GM18858 (cell line): ENCODE results near the gene STOML3.
A peak's percentile ranks its signal among the peaks of the same experiment; 100 is the strongest.
"Not testable (repeated sequence)": the region's sequence is repeated elsewhere in the genome, so short reads cannot be mapped to it uniquely, and the experiment has no call there.

Experiments
- ATAC-seq: cut with Tn5 transposase; IDR thresholded peaks from one replicate; pipeline ENCODE4 v1.9.1; 2021; ENCODE audit not compliant: unreplicated experiment

The STOML3 gene

GRCh38 chr13:38990693-38991092 lies at the start of gene STOML3:
Gene STOML3, minus strand, starts transcription at chr13:38990831. Its CDS starts 110 bp downstream, at chr13:38990721.
- no peak for ATAC-seq

- no peak for ATAC-seq
Measured at GRCh38 chr13:39040206-39040605, 49.6 kb upstream of the STOML3 start.

GRCh38 chr13:39039041-39039440 lies 48.4 kb upstream of the STOML3 start:
- ATAC-seq = no peak

- ATAC-seq = peak; percentile 25
Measured at GRCh38 chr13:39038569-39039030, 48.0 kb upstream of the STOML3 start.

GRCh38 chr13:39037880-39038568 lies 47.4 kb upstream of the STOML3 start, which contains the start of the genes NHLRC3 and PROSER1:
Gene NHLRC3, plus strand, starts transcription at chr13:39038456. Its CDS starts 184 bp downstream, at chr13:39038640.
Gene PROSER1, minus strand, starts transcription at chr13:39038089. Its CDS starts 847 bp downstream, at chr13:39037242.
- ATAC-seq = peak; percentile 51

DNA sequence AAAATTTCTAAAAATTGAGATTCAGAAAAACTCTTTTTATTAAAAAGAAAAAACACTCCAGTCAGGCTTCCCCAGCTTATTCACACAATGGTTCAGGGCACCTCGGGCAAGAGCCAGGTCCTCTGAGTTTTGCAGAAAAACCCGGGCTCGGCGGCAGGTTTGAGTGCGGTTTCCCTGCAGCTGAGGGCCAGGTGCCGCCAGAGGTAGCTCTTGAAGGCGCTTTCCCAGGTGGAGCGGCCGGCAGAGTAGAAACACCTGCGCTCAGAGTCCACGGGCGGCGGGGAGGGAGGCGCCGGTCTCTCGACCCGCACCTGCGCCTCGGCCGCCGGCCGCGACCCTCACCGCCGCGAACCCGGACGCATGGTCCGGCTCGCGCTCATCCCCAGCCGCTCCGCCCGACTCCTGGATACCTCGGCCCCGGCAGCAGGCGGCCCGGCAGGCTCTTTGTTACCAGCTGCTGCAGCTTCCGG lies 46.8 kb upstream of the STOML3 start:
- ATAC-seq = no peak

DNA sequence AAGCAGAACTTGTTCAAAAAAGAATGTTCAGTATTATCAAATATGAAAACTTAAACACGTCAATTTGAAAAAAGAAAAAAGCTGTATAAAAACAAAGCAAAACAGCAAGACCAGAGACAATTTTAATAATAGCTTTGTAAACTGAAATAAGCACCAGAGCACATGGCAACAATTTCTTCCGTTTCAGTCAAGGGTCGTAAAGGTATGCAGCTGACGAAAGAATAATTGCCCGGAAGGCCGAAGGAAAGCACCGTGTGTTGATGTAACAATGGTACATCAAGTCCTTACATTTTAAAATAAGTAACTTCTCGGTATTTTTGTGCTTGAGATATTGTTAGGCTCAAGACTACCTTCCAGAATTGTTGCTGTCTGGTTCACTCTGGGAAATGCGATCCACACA lies 45.6 kb upstream of the STOML3 start:
- no peak for ATAC-seq

DNA sequence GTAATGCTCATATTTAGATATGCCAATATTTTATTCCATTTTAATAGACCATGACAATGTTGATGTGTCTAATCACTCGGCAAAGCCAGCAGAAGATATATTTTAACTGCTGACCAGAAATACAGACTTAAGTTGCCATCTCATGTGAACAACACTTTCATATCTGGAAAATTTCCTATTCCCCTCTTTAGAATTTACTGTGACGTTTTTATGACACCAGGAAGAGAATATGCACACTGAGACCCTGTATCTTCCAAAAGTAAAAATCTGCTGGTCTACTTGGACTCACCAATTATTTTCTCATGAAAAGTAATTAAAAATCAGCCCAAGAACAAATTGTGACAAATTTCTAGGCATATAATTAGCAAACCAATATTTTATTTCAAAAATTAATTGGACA lies 45.2 kb upstream of the STOML3 start:
- ATAC-seq = no peak

- no peak for ATAC-seq
Measured at GRCh38 chr13:39035204-39035603, 44.6 kb upstream of the STOML3 start.

DNA sequence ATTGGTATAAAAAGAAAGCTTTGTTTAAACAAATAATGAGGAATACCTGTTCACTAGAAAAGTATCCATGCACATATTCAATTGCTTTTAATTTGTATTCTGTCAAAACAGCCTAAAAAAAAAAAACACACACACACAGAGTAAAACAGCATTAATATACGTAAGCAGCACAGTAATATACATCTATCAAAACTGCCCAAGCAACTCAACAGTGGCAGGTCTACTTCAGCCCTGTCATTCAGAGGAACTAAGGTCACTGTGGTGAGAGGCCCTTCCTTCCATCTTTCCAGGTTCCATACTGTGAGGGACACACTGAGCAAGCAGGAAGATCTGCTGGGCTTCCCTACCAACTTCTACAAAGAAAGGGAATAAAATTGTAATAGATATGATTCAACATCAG lies 43.5 kb upstream of the STOML3 start:
- ATAC-seq = no peak

- ATAC-seq = no peak
Measured at GRCh38 chr13:39032150-39032549, 41.5 kb upstream of the STOML3 start.

DNA sequence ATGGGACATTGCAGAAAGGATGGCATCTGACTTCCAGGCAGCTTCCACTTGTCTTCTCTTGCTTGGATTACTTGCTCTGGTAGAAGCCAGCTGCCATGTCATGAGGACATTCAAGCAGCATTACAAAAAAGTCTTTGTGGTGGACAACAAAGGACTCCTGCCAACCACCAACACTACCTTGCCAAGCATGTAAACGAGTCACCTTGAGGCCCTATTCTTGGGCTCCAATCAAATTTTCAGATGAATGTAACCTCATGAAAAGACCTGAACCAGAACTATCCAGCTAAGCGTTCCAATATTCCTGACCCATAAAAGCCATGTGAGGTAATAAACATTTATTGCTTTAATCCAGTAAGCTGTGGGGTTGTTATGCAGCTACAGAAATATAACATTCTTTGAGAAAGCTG lies 34.8 kb upstream of the STOML3 start:
- no peak for ATAC-seq

DNA sequence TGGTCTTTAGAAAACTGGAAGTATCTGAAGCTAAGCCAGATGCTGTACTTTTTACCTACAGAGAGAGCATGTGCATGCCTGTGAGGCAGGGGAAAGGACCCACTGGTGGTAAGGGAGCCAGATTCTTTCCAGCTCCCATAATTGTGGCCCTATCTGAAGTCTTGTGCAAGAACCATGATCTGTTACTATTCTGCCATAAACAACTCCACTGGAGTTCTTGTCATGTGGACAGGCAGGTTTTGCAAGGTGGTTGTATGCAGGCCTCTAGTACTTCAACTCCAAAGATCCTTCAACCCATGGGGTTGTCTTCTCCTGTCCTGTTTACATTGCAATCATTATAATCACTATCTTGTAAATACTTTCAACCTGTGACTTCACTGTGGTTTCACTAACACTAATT lies 33.1 kb upstream of the STOML3 start:
- ATAC-seq = no peak

DNA sequence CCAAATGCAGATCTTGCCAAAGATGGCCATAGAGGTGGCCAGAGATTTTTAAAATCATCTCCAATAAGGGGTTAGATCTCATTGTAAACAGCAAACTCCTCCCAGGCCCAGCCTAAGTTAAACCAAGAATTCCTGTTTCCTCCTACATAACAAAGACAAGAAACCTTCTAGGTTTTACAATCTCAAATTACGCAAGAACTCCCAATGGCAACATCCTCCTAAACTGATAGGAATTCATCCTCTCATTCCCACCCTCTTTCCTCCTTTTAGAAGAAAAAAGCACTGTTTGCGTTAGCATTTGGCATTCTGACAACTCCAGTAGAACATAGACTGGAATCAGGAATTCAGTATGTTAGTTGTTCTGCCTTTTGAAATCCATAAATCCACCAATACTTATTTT lies 32.7 kb upstream of the STOML3 start:
- ATAC-seq = no peak

DNA sequence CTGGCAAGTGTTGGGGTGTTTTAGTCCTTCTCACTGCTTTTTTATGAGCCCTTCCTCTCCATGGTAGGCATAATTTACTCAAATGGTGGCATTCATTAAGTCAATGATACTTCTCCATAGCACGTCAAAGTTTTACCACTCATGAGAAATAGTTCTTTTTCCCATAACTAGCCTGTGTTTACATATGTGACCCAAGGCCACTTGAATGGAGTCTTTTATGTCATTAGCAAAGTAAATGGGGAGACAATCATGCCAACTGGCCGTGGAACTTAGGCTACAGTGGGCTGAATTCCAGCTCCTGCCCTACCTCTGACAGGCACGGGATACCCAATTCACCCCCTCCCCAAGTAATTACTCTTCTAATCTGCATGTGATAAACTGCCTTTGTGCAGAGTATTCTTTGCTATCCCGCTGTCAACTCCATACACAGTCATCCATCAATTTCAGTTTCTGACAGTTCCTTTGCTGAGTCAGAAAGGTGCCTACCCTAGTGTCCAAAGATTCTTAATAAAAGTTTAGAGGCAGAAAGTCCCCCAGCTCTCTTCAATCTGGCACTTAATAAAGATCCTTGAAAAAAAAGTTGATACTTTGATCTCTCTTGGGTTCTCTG lies 30.3 kb upstream of the STOML3 start:
- no peak for ATAC-seq

DNA sequence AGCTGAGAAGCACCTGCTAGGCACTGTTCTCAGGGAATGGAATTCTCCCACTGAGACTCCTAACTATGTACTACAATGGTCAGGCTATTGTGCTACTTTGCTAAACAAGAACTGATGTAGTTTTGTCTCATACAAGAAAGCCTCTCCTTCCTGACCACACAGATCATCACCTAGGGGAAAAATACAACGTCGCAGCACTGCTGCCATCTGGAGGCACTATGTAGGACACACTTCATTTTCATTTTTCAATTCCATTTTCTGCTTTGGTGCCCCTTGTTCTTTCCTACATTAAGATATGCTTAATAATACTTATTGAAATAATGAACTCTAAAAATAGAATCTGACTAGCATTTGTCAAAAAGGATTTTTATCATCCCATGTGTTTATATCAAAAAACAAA lies 26.2 kb upstream of the STOML3 start:
- peak; percentile 70 for ATAC-seq

DNA sequence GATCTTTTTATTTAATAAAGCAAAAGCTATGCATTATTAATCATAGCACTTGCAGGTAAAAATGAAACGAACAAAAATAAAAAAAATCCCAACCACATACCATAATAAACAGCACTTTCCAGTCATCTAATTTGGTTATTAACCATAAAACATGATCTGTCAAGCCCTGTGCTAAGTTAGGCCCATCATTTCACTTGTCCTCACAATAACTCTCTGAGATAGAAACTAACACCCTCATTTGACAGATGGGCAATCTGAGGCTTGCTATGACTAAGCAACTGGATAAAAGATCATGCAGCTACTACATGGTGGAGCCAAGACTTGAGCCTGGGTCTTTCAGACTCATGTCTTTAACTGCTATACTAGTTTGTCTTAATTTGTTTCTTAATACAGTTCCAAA lies 25.5 kb upstream of the STOML3 start:
- ATAC-seq = peak; percentile 94

DNA sequence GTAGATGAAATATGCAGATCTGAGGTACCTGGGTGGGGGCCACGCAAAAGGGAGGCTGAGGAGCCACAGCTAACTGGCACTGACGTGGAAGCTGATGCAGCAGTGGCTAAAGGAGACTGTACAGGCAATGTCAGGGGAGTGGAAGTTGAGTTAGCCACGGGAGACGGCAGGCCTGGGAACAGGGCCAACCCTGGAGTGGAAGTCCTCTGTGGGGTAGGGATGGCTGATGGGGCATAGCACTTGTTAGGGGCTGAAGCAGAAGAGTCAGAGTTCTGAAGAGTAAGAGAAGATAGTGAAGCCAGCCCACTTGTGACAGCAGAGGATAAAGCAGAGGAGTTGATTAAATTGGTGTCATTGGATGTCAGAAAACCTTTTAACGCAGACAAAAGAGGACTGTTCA lies 22.8 kb upstream of the STOML3 start:
- no peak for ATAC-seq

GRCh38 chr13:39012608-39013007 lies 22.0 kb upstream of the STOML3 start:
- no peak for ATAC-seq

DNA sequence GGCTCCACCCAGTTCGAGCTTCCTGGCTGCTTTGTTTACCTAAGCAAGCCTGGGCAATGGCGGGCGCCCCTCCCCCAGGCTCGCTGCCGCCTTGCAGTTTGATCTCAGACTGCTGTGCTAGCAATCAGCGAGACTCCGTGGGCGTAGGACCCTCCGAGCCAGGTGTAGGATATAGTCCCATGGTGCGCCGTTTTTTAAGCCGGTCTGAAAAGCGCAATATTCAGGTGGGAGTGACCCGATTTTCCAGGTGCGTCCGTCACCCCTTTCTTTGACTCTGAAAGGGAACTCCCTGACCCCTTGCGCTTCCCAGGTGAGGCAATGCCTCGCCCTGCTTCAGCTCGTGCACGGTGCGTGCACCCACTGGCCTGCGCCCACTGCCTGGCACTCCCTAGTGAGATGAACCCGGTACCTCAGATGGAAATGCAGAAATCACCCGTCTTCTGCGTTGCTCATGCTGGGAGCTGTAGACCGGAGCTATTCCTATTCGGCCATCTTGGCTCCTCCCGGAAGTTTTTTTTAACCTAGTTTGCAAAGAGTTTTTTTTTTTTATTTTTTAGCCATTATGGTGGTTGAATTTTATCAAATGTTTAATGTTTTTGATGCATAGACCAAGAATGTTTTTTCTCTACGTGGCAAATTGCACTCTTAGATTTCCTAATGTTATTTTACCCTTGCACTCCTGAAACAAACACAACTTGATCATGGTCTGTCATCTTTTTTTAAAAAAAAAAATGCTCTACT lies 15.9 kb upstream of the STOML3 start:
- not testable (repeated sequence) for ATAC-seq

GRCh38 chr13:38998739-38999138 lies 8.1 kb upstream of the STOML3 start:
- no peak for ATAC-seq

GRCh38 chr13:38993381-38993780 lies 2.8 kb upstream of the STOML3 start:
- no peak for ATAC-seq
